A673 (cell line): ENCODE data around the gene RSPH10B. TPM values are rescaled to one million over a fixed set of nuclear protein-coding genes. Genes with fewer than 3 reads are reported as not detected.
"Not testable (repeated sequence)": the region's sequence is repeated elsewhere in the genome, so short reads cannot be mapped to it uniquely, and the experiment has no call there.

Experiments
- Bru-seq: library from RNA; stranded (reverse); fragments of 400-500 nt; gene quantifications from one replicate; lab custom pipeline; 2021; lab: Mats Ljungman, UMichigan
- BruChase-seq, 2 experiments: library from RNA; stranded (reverse); fragments of 400-500 nt; gene quantifications; one replicate each; lab custom pipeline; 2021; lab: Mats Ljungman, UMichigan
- BruUV-seq: library from RNA; stranded (reverse); fragments of 400-500 nt; replicated peaks from 2 replicates; lab custom pipeline; 2021; lab: Mats Ljungman, UMichigan
- CTCF ChIA-PET: fragments of 300-600 bp; sonication (Branson Sonifier 250); formaldehyde crosslinking; loops from one replicate; lab custom pipeline; 2022; ENCODE audit warnings: antibody characterized with exemption; lab: Charles Lee
- POLR2A ChIA-PET: fragments of 300-600 bp; sonication (Branson Sonifier 250); formaldehyde crosslinking; loops from one replicate; lab custom pipeline; 2022; ENCODE audit warnings: antibody characterized with exemption; ENCODE audit not compliant: low non-redundant PET; lab: Charles Lee
- DNase-seq: peaks from one replicate; pipeline ENCODE4 v3.0.0-alpha.2; 2015; ENCODE audit warnings: low spot score
- H3K27ac ChIP-seq: fragments of 200-600 bp; sonication (generic); 2 replicates; pipeline ENCODE4 v1.5.1; 2016; ENCODE audit warnings: mixed run types, low read depth, mild to moderate bottlenecking, mixed read lengths, antibody characterized with exemption, low read length; ENCODE audit not compliant: poor library complexity, severe bottlenecking
- H3K27me3 ChIP-seq: fragments of 200-600 bp; sonication (generic); replicated peaks from 2 replicates; pipeline ENCODE4 v1.6.1; 2017; ENCODE audit warnings: mixed run types, low read depth, mild to moderate bottlenecking, mixed read lengths, antibody characterized with exemption, low read length; ENCODE audit not compliant: insufficient read depth, poor library complexity
- H3K36me3 ChIP-seq: fragments of 200-600 bp; sonication (generic); 2 replicates; pipeline ENCODE4 v1.6.1; 2016; ENCODE audit warnings: mixed run types, mild to moderate bottlenecking, mixed read lengths, antibody characterized with exemption, low read length; ENCODE audit not compliant: insufficient read depth, poor library complexity, severe bottlenecking
- H3K4me1 ChIP-seq: fragments of 200-600 bp; sonication (generic); 2 replicates; pipeline ENCODE4 v1.6.1; 2017; ENCODE audit warnings: mixed run types, mild to moderate bottlenecking, mixed read lengths, antibody characterized with exemption, low read length; ENCODE audit not compliant: insufficient read depth, poor library complexity, severe bottlenecking
- H3K4me3 ChIP-seq: fragments of 200-600 bp; sonication (generic); 2 replicates; pipeline ENCODE4 v1.5.1; 2016; ENCODE audit warnings: low read depth, mixed run types, mild to moderate bottlenecking, mixed read lengths, low read length; ENCODE audit not compliant: poor library complexity, severe bottlenecking
- H3K9me3 ChIP-seq: fragments of 200-600 bp; sonication (generic); 2 replicates; pipeline ENCODE4 v1.6.1; 2016; ENCODE audit warnings: mixed run types, low read depth, mild to moderate bottlenecking, mixed read lengths, antibody characterized with exemption, low read length; ENCODE audit not compliant: poor library complexity, severe bottlenecking
- CTCF ChIP-seq: fragments of 300-800, 200-600 bp; sonication (generic); conservative IDR thresholded peaks from 2 replicates; pipeline ENCODE4 v1.5.1; 2017; ENCODE audit warnings: low read depth, mild to moderate bottlenecking, antibody characterized with exemption, low read length, moderate library complexity, mixed read lengths
- EZH2 ChIP-seq: fragments of 200-600 bp; sonication (generic); IDR thresholded peaks from 2 replicates; pipeline ENCODE4 v1.6.1; 2017; ENCODE audit warnings: borderline replicate concordance, low read depth, mild to moderate bottlenecking, mixed read lengths, antibody characterized with exemption, low read length; ENCODE audit not compliant: poor library complexity, severe bottlenecking
- intact Hi-C: fragments of 100-400 bp; cut with micrococcal nuclease; formaldehyde crosslinking; loops from one replicate; pipeline ENCODE4 v1.10.0; 2022; ENCODE audit not compliant: unreplicated experiment
- long read RNA-seq: library from polyadenylated mRNA; stranded (forward); transcript quantifications from one replicate; pipeline ENCODE4 v2.0.0, GENCODE V29; 2022
- total RNA-seq: library from RNA; stranded (reverse); gene quantifications from 2 replicates; pipeline ENCODE4 v1.2.3, GENCODE V29; 2021

RSPH10B gene
- 0.41 and 1.0 TPM in 2 replicates for total RNA-seq
- percentile 13 among the genes with signal in this experiment for Bru-seq, nascent RNA
- BruChase-seq, experiment 1, labeled RNA remaining after a 2-hour chase = percentile 15 among the genes with signal in this experiment
- percentile 20 among the genes with signal in this experiment for BruChase-seq, experiment 2, labeled RNA remaining after a 6-hour chase
- long read RNA-seq = 0 reads

GRCh38 chr7:5970347-5970911, at the start of gene RSPH10B:
RSPH10B (minus strand) TSS chr7:5970689; CDS start chr7:5967116, 3,573 bp downstream.
- POLR2A ChIA-PET, H3K36me3 ChIP-seq, CTCF ChIA-PET, H3K4me3 ChIP-seq, intact Hi-C loops, H3K27ac ChIP-seq, BruUV-seq, H3K9me3 ChIP-seq, DNase-seq, H3K27me3 ChIP-seq, H3K4me1 ChIP-seq: not testable (repeated sequence)

GRCh38 chr7:6016653-6016966, 46.1 kb upstream of the RSPH10B start:
- peaks cover 22% of the 10 kb centered on the region for H3K4me1 ChIP-seq
- ChIA-PET CTCF (no interaction called here), POLR2A (no interaction called here)
- H3K9me3 ChIP-seq = no peaks in the 10 kb centered on the region
- H3K27me3 ChIP-seq = no peaks in the 10 kb centered on the region
- TF ChIP-seq CTCF = no peak
- no peak for TF ChIP-seq EZH2
- DNase-seq = no peak
- intact Hi-C loops = no loop called here
- H3K27ac ChIP-seq = peak overlapping the region; percentile 99
- no peak overlapping the region for H3K4me3 ChIP-seq
- peaks cover 68% of the 10 kb centered on the region for H3K36me3 ChIP-seq
- BruUV-seq = no TSS peak

GRCh38 chr7:6015917-6016652, 45.6 kb upstream of the RSPH10B start:
- CTCF ChIA-PET = interaction anchor here (0.5 kb wide), 1 partner anchor 8 kb away, joined by 7 read pairs; no protein-coding TSS in a partner anchor
- Histone ChIP-seq H3K27me3 (no peaks in the 10 kb centered on the region), H3K4me3 (no peak overlapping the region), H3K4me1 (peaks cover 22% of the 10 kb centered on the region), H3K36me3 (peaks cover 64% of the 10 kb centered on the region), H3K27ac (peak overlapping the region; percentile 99), H3K9me3 (no peaks in the 10 kb centered on the region)
- DNase-seq = peak; percentile 62
- POLR2A ChIA-PET = no interaction called here
- intact Hi-C loops = no loop called here
- no TSS peak for BruUV-seq
- TF ChIP-seq CTCF (no peak), EZH2 (no peak)
